ENCODE measurements around the gene RAB8B. TPM values are rescaled to one million over a fixed set of nuclear protein-coding genes. Genes with fewer than 3 reads are reported as not detected.

Gene RAB8B
- polyA plus RNA-seq, 1 donor, result 23.2 TPM

DNA sequence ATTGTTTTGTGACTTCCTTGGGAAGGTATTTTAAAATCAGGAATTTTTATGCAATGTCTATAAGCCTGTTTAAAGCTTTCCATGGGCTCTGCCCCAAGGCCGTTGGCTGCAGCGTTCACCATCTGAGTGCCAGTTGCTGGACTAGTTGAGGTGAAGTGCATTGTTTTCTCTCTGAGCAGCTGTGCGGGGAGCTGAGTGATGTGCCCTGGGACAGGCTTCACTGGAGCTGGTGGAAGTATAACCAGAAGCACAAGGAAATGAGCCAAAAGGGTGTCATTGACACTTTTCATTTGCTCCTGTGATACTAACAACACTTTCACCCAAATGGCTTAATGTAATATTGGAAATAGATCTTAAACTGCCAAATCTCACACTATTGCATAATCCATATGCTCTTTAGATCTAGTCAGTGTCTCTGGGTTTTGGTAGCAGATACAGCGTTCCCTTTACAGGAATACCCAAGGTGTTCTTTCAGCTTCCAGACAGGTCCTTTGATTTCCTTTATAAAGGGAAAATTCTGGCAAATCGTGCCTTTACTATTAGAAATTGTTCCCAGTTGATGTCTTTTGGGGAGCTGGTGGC lies 117.2 kb downstream of the RAB8B start:
- H3K36me3 ChIP-seq (ENCODE audit: control insufficient read depth, insufficient read depth, low read length), result peaks cover 32% of the 10 kb centered on the region
- DNase-seq, result no peak
- WGBS (ENCODE audit: insufficient coverage, low lambda C conversion rate), result 100% methylated on average over 1 of the region's 5 CpGs

DNA sequence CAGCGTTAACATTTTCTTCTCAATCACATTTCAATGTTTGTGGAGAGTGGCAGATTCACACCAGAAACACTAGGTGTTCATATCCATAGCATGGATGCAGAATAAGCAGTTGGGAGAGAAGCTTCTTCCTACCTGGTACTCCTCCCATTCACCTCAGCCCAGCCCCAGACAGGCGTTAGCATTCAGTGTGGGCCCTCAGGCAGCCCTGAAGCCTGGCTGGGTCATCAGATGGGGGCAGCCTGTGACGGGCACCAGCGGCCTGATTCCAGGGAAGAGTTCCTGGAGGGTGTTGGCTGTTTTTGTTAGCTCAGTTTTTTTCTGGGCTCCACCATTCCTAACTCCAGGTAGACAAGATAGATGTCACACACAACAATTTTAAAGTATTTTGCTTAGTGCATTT lies 119.1 kb downstream of the RAB8B start:
- no peaks in the 10 kb centered on the region for H3K27me3 ChIP-seq (ENCODE audit: control insufficient read depth, insufficient read depth, low read length)
- WGBS (ENCODE audit: insufficient coverage, low lambda C conversion rate), result no CpG with 5 or more reads among the region's 4 CpGs
- no peak overlapping the region for H3K4me3 ChIP-seq (ENCODE audit: low read length)
- no peak for DNase-seq
- H3K36me3 ChIP-seq (ENCODE audit: control insufficient read depth, insufficient read depth, low read length), result peaks cover 20% of the 10 kb centered on the region
- no peak overlapping the region for H3K27ac ChIP-seq (ENCODE audit: low read length)
- H3K4me1 ChIP-seq (ENCODE audit: control insufficient read depth, insufficient read depth, low read length), result no peaks in the 10 kb centered on the region
- H3K9me3 ChIP-seq (ENCODE audit: control insufficient read depth, low read depth, low read length), result no peaks in the 10 kb centered on the region

More for the DNA sequence above, 117.2 kb downstream of the RAB8B start:
- no peak overlapping the region for H3K4me3 ChIP-seq (ENCODE audit: low read length)
- H3K9me3 ChIP-seq (ENCODE audit: control insufficient read depth, low read depth, low read length), result no peaks in the 10 kb centered on the region
- H3K4me1 ChIP-seq (ENCODE audit: control insufficient read depth, insufficient read depth, low read length), result no peaks in the 10 kb centered on the region
- no peak overlapping the region for H3K27ac ChIP-seq (ENCODE audit: low read length)
- H3K27me3 ChIP-seq (ENCODE audit: control insufficient read depth, insufficient read depth, low read length), result no peaks in the 10 kb centered on the region

DNA sequence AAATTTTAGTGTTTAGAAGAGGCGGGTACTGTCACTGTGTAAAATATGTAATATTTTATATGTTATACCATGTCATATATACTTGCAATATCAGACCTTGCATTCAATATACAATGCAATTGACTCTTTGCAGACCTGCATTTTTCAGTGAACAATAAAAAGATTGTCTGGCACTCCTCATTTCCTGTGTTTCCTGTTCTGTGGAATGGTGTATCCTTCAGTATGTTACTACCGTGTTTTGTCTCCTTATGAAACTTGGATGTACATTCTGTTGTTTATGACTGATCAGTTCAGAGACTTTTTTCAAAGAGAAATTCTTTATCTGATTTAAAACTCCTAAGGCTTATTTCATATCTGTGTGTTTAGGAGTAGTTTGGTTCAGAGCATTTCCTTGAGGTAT lies 119.5 kb downstream of the RAB8B start:
- Histone ChIP-seq H3K27me3 (ENCODE audit: control insufficient read depth, insufficient read depth, low read length) (no peaks in the 10 kb centered on the region), H3K4me3 (ENCODE audit: low read length) (no peak overlapping the region), H3K9me3 (ENCODE audit: control insufficient read depth, low read depth, low read length) (no peaks in the 10 kb centered on the region), H3K4me1 (ENCODE audit: control insufficient read depth, insufficient read depth, low read length) (no peaks in the 10 kb centered on the region), H3K36me3 (ENCODE audit: control insufficient read depth, insufficient read depth, low read length) (peaks cover 16% of the 10 kb centered on the region), H3K27ac (ENCODE audit: low read length) (no peak overlapping the region)
- no CpG with 5 or more reads among the region's 2 CpGs for WGBS (ENCODE audit: insufficient coverage, low lambda C conversion rate)
- DNase-seq, result no peak

DNA sequence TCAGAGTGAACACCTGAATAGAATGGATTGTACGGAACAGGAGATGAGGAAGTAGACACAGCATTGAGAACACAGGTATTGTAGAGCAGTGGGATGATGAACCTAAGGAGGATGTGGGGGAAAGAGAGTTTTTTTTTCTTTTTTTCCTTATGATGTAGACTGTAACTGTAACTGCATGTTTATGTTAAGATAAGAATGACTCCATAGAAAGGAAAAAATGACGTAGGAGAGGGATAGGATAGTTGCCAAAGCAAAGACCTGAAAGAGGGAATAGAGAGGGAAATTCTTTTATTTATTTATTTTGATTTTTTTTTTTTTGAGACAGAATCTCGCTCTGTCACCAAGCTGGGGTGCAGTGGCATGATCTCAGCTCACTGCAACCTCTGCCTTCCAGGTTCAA lies 121.2 kb downstream of the RAB8B start:
- WGBS (ENCODE audit: insufficient coverage, low lambda C conversion rate), result 95% methylated on average over 2 of the region's 3 CpGs
- Histone ChIP-seq H3K27ac (ENCODE audit: low read length) (no peak overlapping the region), H3K4me1 (ENCODE audit: control insufficient read depth, insufficient read depth, low read length) (no peaks in the 10 kb centered on the region), H3K4me3 (ENCODE audit: low read length) (no peak overlapping the region), H3K36me3 (ENCODE audit: control insufficient read depth, insufficient read depth, low read length) (peaks cover 12% of the 10 kb centered on the region), H3K9me3 (ENCODE audit: control insufficient read depth, low read depth, low read length) (no peaks in the 10 kb centered on the region), H3K27me3 (ENCODE audit: control insufficient read depth, insufficient read depth, low read length) (no peaks in the 10 kb centered on the region)
- no peak for DNase-seq

DNA sequence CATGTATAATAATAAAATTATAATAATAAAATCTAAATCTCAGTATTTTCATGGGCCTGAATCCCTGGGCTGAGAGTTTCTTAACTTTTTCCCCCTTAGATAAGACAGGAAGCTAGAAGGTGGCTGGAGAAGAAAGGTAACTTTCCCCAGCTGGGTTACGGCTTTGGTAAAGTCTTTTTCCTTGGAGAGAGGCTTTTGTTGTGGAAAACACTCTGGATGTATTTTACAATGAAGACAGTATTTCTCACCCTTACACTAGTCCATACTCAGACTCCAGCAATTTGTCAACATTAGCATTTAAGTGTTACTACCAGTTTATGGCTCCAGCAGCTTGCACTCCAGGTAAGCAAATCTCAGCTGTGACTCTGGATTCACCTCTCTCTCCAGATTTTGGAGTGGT lies 122.9 kb downstream of the RAB8B start:
- no peak overlapping the region for H3K4me3 ChIP-seq (ENCODE audit: low read length)
- no peaks in the 10 kb centered on the region for H3K27me3 ChIP-seq (ENCODE audit: control insufficient read depth, insufficient read depth, low read length)
- no peaks in the 10 kb centered on the region for H3K9me3 ChIP-seq (ENCODE audit: control insufficient read depth, low read depth, low read length)
- H3K4me1 ChIP-seq (ENCODE audit: control insufficient read depth, insufficient read depth, low read length), result no peaks in the 10 kb centered on the region
- no peak overlapping the region for H3K27ac ChIP-seq (ENCODE audit: low read length)
- no peak for DNase-seq
- WGBS (ENCODE audit: insufficient coverage, low lambda C conversion rate), result no CpG with 5 or more reads among the region's 1 CpG
- H3K36me3 ChIP-seq (ENCODE audit: control insufficient read depth, insufficient read depth, low read length), result no peaks in the 10 kb centered on the region

DNA sequence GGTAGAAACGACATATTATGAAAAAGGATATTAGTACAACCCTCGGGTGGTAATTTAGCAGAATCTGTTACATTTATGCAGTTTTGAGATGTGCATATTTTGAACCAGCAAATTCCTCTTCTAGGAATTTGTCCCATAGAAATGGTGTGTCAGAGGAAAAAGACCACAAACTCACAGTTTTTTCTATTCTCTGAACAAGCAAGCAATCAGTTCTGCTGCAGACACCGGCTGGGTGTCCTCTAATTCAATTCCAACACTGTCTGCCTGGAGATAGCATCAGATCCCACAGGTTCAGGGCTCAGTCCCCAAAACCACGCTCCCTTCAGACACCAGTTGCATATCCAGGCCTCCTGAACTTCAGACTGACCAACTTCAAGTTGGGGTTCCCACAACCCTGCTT lies 124.4 kb downstream of the RAB8B start:
- WGBS (ENCODE audit: insufficient coverage, low lambda C conversion rate), result 84% methylated on average over 2 of the region's 4 CpGs
- no peaks in the 10 kb centered on the region for H3K9me3 ChIP-seq (ENCODE audit: control insufficient read depth, low read depth, low read length)
- no peaks in the 10 kb centered on the region for H3K27me3 ChIP-seq (ENCODE audit: control insufficient read depth, insufficient read depth, low read length)
- no peak for DNase-seq
- H3K36me3 ChIP-seq (ENCODE audit: control insufficient read depth, insufficient read depth, low read length), result no peaks in the 10 kb centered on the region
- no peak overlapping the region for H3K4me3 ChIP-seq (ENCODE audit: low read length)
- no peaks in the 10 kb centered on the region for H3K4me1 ChIP-seq (ENCODE audit: control insufficient read depth, insufficient read depth, low read length)
- no peak overlapping the region for H3K27ac ChIP-seq (ENCODE audit: low read length)

DNA sequence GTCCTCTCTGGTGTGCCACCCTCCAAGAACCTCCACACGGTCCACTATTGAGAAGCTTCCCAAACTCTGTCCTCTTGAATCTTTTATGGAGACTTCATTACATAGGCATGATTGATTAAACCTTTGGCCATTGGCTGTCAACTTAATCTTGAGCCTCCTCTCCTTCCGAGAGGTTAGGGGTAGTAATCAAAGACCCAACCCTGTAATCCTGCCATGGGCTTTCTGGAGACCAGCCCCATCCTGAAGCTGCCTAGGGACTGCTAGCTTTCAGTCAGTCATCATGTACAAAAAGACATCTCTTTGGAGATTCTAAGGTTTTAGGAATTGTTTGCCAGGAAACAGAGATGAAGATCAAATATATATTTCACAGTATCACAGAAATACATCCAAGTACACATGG lies 125.0 kb downstream of the RAB8B start:
- H3K9me3 ChIP-seq (ENCODE audit: control insufficient read depth, low read depth, low read length), result no peaks in the 10 kb centered on the region
- H3K27ac ChIP-seq (ENCODE audit: low read length), result no peak overlapping the region
- H3K36me3 ChIP-seq (ENCODE audit: control insufficient read depth, insufficient read depth, low read length), result no peaks in the 10 kb centered on the region
- DNase-seq, result no peak
- no peaks in the 10 kb centered on the region for H3K4me1 ChIP-seq (ENCODE audit: control insufficient read depth, insufficient read depth, low read length)
- no CpG with 5 or more reads among the region's 2 CpGs for WGBS (ENCODE audit: insufficient coverage, low lambda C conversion rate)
- no peaks in the 10 kb centered on the region for H3K27me3 ChIP-seq (ENCODE audit: control insufficient read depth, insufficient read depth, low read length)
- H3K4me3 ChIP-seq (ENCODE audit: low read length), result no peak overlapping the region

Other genes with a start within 250 kb of the RAB8B start
- 647 TPM for gene TPM1, start 146.9 kb upstream of the RAB8B start, polyA plus RNA-seq
- 18.4 TPM for gene LACTB, start 67.7 kb upstream of the RAB8B start, polyA plus RNA-seq
- 183 TPM for gene RPS27L, start 32.1 kb upstream of the RAB8B start, polyA plus RNA-seq
- gene APH1B, start 88.0 kb downstream of the RAB8B start, polyA plus RNA-seq, result 17.6 TPM
- 1.0 TPM for gene CA12, start 192.2 kb downstream of the RAB8B start, polyA plus RNA-seq

Measured in large intestine (tissue), 3 donors.